ENCODE data around the gene GLYATL3.

GRCh38 chr6:49563006-49563886 lies 63.5 kb downstream of the GLYATL3 start:
- TF ChIP-seq CTCF (IDR thresholded peaks at IDR 0.05 in 4 of 5, conservative IDR thresholded peaks at IDR 0.05 in 1 of 5) (no peak), POLR2A (IDR thresholded peaks at IDR 0.05) (no peak)
